BE2C (cell line): ENCODE results near the gene GTF2IRD1.

ENCODE experiments used
- DNase-seq: peaks from one replicate; pipeline ENCODE4 v3.0.0-alpha.2; 2020
- H3K27me3 ChIP-seq: fragments of 250-450 bp; sonication (Bioruptor Pico); 2 replicates; pipeline ENCODE4 v1.5.1; 2020; ENCODE audit warnings: mild to moderate bottlenecking
- H3K36me3 ChIP-seq: fragments of 250-450 bp; sonication (Bioruptor Pico); 2 replicates; pipeline ENCODE4 v1.5.1; 2020; ENCODE audit warnings: mild to moderate bottlenecking
- H3K4me1 ChIP-seq: fragments of 250-450 bp; sonication (Bioruptor Pico); 2 replicates; pipeline ENCODE4 v1.5.1; 2020
- H3K4me3 ChIP-seq: 2 replicates; pipeline ENCODE4 v1.5.1; 2011; ENCODE audit warnings: low read depth, low read length
- H3K9me3 ChIP-seq: fragments of 250-450 bp; sonication (Bioruptor Pico); 2 replicates; pipeline ENCODE4 v1.5.1; 2020
- CTCF ChIP-seq: IDR thresholded peaks from 2 replicates; pipeline ENCODE4 v1.5.1; 2012; ENCODE audit warnings: mild to moderate bottlenecking, low read depth, low read length

Gene GTF2IRD1

GRCh38 chr7:74470504-74470903 lies 16.8 kb downstream of the GTF2IRD1 start:
- Histone ChIP-seq H3K36me3 (peaks cover 5% of the 10 kb centered on the region; the same call in 1 of the 2 replicates), H3K9me3 (no peaks in the 10 kb centered on the region), H3K4me3 (no peak overlapping the region), H3K27me3 (no peaks in the 10 kb centered on the region), H3K4me1 (peaks cover 8% of the 10 kb centered on the region)
- TF ChIP-seq CTCF = no peak
- DNase-seq = no peak

GRCh38 chr7:74473116-74473515 lies 19.4 kb downstream of the GTF2IRD1 start:
- Histone ChIP-seq H3K4me3 (no peak overlapping the region), H3K4me1 (peaks cover 7% of the 10 kb centered on the region), H3K27me3 (no peaks in the 10 kb centered on the region), H3K36me3 (no peaks in the 10 kb centered on the region), H3K9me3 (no peaks in the 10 kb centered on the region)
- no peak for DNase-seq
- no peak for TF ChIP-seq CTCF

DNA sequence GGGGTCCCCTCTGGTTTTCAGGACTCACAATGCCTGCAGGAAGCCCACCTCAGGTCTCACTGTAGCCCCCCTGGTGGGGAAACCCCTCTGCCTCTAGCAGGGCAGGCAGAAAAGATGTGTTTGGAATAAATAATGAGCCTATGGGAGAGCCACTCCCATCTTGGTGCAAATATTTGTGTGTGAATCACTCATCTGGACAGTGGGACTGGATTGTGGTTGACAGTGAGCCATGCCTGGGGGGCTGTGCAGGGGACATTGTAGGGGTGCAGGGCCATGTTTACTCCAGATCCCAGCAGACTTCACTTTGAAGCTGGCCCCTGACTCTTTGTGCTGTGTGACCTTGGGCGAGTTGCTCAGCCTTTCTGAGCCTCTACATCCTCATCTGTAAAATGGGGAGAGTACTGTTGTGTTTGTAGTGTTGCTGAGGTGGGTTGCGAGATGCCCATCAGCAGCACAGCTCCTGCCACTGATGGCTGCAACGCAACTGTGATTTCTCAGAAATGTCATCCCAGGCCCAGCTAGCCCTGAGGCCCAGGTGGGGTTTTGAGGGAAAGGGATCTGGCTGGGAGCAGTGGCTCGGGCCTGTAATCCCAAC lies 20.7 kb downstream of the GTF2IRD1 start:
- DNase-seq = no peak
- no peaks in the 10 kb centered on the region for H3K9me3 ChIP-seq
- H3K4me3 ChIP-seq = no peak overlapping the region
- no peaks in the 10 kb centered on the region for H3K36me3 ChIP-seq
- H3K4me1 ChIP-seq = peaks cover 10% of the 10 kb centered on the region
- no peak for TF ChIP-seq CTCF
- no peaks in the 10 kb centered on the region for H3K27me3 ChIP-seq

GRCh38 chr7:74475243-74475986 lies 21.7 kb downstream of the GTF2IRD1 start:
- H3K36me3 ChIP-seq = no peaks in the 10 kb centered on the region
- H3K4me1 ChIP-seq = peaks cover 17% of the 10 kb centered on the region
- no peaks in the 10 kb centered on the region for H3K9me3 ChIP-seq
- no peak for TF ChIP-seq CTCF
- no peak for DNase-seq
- H3K4me3 ChIP-seq = no peak overlapping the region
- no peaks in the 10 kb centered on the region for H3K27me3 ChIP-seq

GRCh38 chr7:74475987-74476350 lies 22.3 kb downstream of the GTF2IRD1 start:
- TF ChIP-seq CTCF = no peak
- peaks cover 20% of the 10 kb centered on the region for H3K4me1 ChIP-seq
- no peak overlapping the region for H3K4me3 ChIP-seq
- H3K27me3 ChIP-seq = no peaks in the 10 kb centered on the region
- no peak for DNase-seq
- H3K36me3 ChIP-seq = no peaks in the 10 kb centered on the region
- no peaks in the 10 kb centered on the region for H3K9me3 ChIP-seq

- DNase-seq = no peak
- Histone ChIP-seq H3K4me3 (no peak overlapping the region), H3K36me3 (no peaks in the 10 kb centered on the region), H3K9me3 (no peaks in the 10 kb centered on the region), H3K27me3 (no peaks in the 10 kb centered on the region), H3K4me1 (peaks cover 26% of the 10 kb centered on the region)
- TF ChIP-seq CTCF = no peak
These were observed 22.9 kb downstream of the GTF2IRD1 start for GRCh38 chr7:74476626-74477025.
